ENCODE measurements around the gene HBD. TPM values are rescaled to one million over a fixed set of nuclear protein-coding genes. Genes with fewer than 3 reads are reported as not detected.

The HBD gene
- total and polyA plus RNA-seq, 7 donors, result 0.17 to 6.2 (median 1.6) TPM; not detected in 4

- TF ChIP-seq, protein P1, sequence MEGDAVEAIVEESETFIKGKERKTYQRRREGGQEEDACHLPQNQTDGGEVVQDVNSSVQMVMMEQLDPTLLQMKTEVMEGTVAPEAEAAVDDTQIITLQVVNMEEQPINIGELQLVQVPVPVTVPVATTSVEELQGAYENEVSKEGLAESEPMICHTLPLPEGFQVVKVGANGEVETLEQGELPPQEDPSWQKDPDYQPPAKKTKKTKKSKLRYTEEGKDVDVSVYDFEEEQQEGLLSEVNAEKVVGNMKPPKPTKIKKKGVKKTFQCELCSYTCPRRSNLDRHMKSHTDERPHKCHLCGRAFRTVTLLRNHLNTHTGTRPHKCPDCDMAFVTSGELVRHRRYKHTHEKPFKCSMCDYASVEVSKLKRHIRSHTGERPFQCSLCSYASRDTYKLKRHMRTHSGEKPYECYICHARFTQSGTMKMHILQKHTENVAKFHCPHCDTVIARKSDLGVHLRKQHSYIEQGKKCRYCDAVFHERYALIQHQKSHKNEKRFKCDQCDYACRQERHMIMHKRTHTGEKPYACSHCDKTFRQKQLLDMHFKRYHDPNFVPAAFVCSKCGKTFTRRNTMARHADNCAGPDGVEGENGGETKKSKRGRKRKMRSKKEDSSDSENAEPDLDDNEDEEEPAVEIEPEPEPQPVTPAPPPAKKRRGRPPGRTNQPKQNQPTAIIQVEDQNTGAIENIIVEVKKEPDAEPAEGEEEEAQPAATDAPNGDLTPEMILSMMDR (IDR thresholded peaks at IDR 0.05), result no peak
- Histone ChIP-seq H3K9me3 (no peaks in the 10 kb centered on the region), H3K36me3 (ENCODE audit: insufficient read depth in 1 of 2, low read depth in 1 of 2) (no peaks in the 10 kb centered on the region), H3K4me3 (no peak overlapping the region), H3K27ac (no peak overlapping the region), H3K4me1 (no peaks in the 10 kb centered on the region), H3K27me3 (ENCODE audit: insufficient read depth in 3 of 3, low read length in 2 of 3) (no peaks in the 10 kb centered on the region)
- ATAC-seq, result no peak
- 75 to 79% (median 78%) methylated on average over 6 of the region's 6 CpGs for WGBS, 3 donors
- intact Hi-C loops (cut with DNase I), result no loop called here
- no peak for DNase-seq
Measured at GRCh38 chr11:5275369-5276110, 41.3 kb upstream of the HBD start.

DNA sequence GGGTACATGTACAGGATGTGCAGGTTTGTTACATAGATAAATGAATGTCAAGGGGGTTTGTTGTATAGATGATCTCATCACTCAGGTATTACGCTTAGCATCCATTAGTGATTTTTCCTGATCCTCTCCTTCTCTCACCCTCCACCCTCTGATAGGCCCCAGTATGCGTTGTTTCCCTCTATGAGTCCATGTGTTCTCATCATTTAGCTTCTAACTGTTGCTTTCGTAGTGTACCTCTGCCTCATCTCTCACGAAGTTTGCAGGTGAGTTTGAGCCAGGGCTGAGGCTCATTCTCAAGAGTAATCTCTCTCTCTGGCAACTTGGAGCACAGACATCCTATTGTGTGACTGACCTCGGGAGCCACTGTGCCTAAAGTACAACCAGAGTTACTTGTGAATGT, 40.1 kb upstream of the HBD start:
- Histone ChIP-seq H3K27me3 (ENCODE audit: insufficient read depth in 3 of 3, low read length in 2 of 3) (no peaks in the 10 kb centered on the region), H3K4me1 (no peaks in the 10 kb centered on the region), H3K36me3 (ENCODE audit: insufficient read depth in 1 of 2, low read depth in 1 of 2) (no peaks in the 10 kb centered on the region), H3K4me3 (no peak overlapping the region), H3K9me3 (no peaks in the 10 kb centered on the region), H3K27ac (no peak overlapping the region)
- TF ChIP-seq, protein P1 (IDR thresholded peaks at IDR 0.05), result no peak
- 67 to 70% (median 69%) methylated on average over 5 of the region's 5 CpGs for WGBS, 3 donors
- no peak for DNase-seq
- no peak for ATAC-seq
- intact Hi-C loops (cut with DNase I), result no loop called here

DNA sequence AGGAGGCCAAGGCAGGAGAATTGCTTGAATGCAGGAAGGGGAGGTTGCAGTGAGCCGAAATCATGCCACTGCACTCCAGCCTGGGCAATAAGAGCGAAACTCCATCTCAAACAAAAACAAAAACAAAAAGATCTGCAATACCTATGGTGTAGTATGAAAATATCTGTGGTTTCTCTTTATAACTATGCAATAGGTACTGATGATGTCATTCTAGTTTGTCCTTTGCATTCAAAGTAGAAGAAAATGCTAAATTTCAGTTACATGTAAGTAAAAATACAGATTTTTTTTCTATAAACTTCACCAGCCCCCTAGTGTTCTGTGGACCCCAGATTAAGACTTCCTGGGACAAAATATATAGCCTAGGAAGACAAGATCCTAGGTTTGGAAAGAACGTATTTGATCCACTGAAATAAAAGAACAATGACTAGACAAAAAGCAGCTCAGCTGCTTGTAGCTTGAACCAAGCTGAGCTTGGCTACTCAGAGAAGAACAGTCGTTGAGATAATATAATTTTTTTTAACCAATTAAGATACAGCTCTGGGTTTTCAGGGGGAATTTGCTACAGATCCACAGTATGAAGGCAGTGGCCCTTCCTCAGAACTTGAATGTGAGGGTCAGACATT, 38.2 kb upstream of the HBD start:
- intact Hi-C loops (cut with DNase I), result no loop called here
- Histone ChIP-seq H3K9me3 (no peaks in the 10 kb centered on the region), H3K27me3 (ENCODE audit: insufficient read depth in 3 of 3, low read length in 2 of 3) (no peaks in the 10 kb centered on the region), H3K4me1 (no peaks in the 10 kb centered on the region), H3K4me3 (no peak overlapping the region), H3K36me3 (ENCODE audit: insufficient read depth in 1 of 2, low read depth in 1 of 2) (no peaks in the 10 kb centered on the region), H3K27ac (no peak overlapping the region)
- 62 to 75% (median 66%) methylated on average over 4 of the region's 4 CpGs for WGBS, 3 donors
- TF ChIP-seq, protein P1 (IDR thresholded peaks at IDR 0.05), result no peak
- no peak for DNase-seq
- no peak for ATAC-seq

GRCh38 chr11:5269715-5270147, 35.4 kb upstream of the HBD start, which contains the start of gene HBE1:
HBE1 (minus strand) TSS chr11:5269945; CDS start chr11:5269890, 55 bp downstream.
- TF ChIP-seq, protein P1 (IDR thresholded peaks at IDR 0.05), result no peak
- ATAC-seq (no peak), DNase-seq (no peak)
- Histone ChIP-seq H3K4me3 (no peak within 1 kb of the TSS), H3K9me3 (no peaks in the 10 kb centered on the region), H3K4me1 (no peaks in the 10 kb centered on the region), H3K36me3 (ENCODE audit: insufficient read depth in 1 of 2, low read depth in 1 of 2) (no peaks in the 10 kb centered on the region), H3K27ac (no peak within 1 kb of the TSS), H3K27me3 (ENCODE audit: insufficient read depth in 3 of 3, low read length in 2 of 3) (no peaks in the 10 kb centered on the region)
- WGBS, 3 donors, result 26 to 31% (median 28%) methylated on average over 4 of the region's 4 CpGs
- intact Hi-C loops (cut with DNase I), result no loop called here

All from psoas muscle (tissue), 8 donors.